HG03139 (cell line): ENCODE data around the gene RNU2-63P.
"Not testable (repeated sequence)": the region's sequence is repeated elsewhere in the genome, so short reads cannot be mapped to it uniquely, and the experiment has no call there.

Experiments used
- ATAC-seq: cut with Tn5 transposase; IDR thresholded peaks from one replicate; pipeline ENCODE4 v1.9.1; 2021; ENCODE audit not compliant: unreplicated experiment

RNU2-63P gene

GRCh38 chr2:87987473-87987872, 28.9 kb downstream of the RNU2-63P start:
- not testable (repeated sequence) for ATAC-seq

GRCh38 chr2:87985902-87986301, 30.4 kb downstream of the RNU2-63P start:
- ATAC-seq, result not testable (repeated sequence)

GRCh38 chr2:87981182-87981581, 35.2 kb downstream of the RNU2-63P start:
- ATAC-seq, result not testable (repeated sequence)

- ATAC-seq, result not testable (repeated sequence)
These were observed 44.0 kb downstream of the RNU2-63P start for GRCh38 chr2:87972385-87972784.
